NCI-H345 (cell line): ENCODE measurements around the gene MPV17L2.
"Not testable (repeated sequence)": the region's sequence is repeated elsewhere in the genome, so short reads cannot be mapped to it uniquely, and the experiment has no call there.

ENCODE experiments used
- DNase-seq: peaks from one replicate; lab custom pipeline; 2025; lab: John Stamatoyannopoulos, UW

MPV17L2 gene

DNA sequence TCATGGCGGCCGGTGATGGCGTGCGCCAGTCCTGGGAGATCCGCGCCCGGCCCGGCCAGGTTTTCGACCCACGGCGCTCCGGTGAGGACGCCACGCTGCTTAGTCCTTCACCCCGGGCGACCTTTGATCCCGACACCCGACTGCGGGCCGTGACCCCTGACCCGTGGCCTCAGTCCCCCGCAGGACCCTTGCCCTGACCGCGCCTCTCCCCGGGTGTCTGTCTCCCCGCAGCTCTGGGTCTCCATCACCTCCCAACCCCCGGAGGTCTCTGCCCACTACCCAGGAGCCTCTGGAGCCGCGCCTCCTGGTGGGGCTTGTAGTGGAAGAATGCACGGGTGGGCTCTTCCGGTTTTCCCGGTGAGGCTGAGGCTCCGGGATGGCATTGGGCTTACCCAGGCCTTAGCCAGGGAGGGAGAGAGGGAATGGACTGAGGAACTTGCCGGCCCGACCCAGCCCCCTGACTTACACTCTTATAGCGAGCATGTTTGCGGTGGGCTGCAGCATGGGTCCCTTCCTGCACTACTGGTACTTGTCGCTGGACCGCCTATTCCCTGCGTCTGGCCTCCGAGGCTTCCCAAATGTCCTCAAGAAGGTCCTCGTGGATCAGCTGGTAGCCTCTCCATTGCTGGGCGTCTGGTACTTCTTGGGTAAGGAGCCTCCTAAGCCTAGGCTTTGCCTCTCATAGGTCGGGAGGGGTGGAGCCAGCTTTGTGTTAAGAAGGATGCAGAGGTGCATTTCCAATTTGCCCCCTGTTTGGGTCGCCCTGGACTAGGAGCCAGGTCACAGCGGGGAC is 566 bp downstream of the MPV17L2 start:
- no peak for DNase-seq

DNA sequence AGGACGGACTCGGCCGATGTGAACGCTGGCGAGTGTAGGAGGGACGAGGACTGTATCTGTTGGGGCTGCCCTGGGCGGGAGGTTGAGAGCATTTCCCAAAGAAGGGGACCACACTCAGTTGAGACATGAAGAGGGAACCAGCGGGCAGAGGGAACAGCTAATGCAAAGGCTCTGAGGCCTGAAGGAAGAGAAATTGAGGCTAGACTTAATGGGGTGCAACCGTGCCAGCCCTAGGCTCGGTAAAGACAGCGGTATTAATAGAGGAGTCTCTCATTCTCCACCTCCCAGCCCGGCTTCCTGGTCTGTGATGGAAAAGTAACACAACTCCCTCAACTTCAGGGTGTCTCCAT is 1.1 kb downstream of the MPV17L2 start:
- DNase-seq, result no peak

DNA sequence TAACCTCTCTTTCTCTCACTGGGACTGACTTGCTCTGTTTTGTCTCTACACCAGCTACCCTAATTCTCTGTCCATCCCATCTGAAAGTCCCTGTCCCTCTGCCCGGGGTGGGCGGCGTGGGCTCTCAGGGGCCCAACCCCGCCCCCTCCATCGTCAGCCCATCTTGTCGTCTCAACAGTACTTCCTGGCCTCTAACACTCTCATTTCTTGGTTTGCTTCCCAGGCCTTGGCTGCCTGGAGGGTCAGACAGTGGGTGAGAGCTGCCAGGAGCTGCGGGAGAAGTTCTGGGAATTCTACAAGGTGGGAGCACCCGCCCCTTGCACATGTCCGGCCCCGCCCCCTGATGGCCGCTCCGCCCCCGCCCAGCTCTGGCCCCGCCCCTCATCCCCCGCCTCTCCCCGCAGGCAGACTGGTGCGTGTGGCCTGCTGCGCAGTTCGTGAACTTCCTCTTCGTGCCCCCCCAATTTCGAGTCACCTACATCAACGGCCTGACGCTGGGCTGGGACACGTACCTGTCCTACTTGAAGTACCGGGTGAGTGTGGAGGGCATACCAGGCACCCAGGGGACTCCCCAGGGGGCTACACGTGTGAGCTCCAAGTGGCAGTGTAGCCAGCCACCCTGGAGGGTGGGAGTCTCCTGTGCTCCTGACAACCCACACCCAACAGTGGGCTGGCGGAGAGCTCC is 1.7 kb downstream of the MPV17L2 start:
- no peak for DNase-seq

DNA sequence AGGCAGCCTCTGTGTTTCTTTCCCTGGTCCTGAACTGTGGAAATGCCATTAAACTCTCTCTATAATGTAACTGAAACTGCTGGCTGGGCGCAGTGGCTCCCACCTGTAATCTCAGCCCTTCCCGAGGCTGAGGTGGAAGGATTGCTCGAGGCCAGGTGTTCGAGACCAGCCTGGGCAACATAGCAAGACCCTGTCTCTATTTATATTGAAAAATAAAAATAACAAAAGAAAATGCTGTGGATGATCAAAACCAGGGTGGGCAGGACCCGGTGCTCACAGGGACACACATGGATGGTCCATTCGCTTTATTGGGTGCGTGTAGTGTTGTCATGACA is 3.5 kb downstream of the MPV17L2 start:
- no peak for DNase-seq

DNA sequence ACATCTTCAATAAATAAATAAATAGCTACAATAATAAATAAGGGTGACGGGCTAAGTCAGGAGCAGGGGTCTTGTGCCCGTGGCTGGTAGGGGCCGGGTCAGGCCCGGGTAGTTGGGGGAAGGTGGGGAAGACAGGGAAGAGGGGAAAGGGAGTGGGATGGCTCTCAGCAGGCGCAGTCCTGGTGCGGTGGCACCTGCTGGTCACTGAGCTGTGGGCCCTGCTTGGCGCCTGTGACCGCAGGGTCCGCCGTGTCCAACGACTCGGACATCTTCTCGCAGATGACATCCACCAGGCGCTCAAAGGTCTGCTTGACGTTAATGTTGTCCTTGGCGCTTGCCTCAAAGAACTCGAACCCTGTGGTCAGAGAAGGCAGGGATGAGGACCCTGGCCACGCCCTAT is 4.3 kb downstream of the MPV17L2 start:
- DNase-seq, result no peak

DNA sequence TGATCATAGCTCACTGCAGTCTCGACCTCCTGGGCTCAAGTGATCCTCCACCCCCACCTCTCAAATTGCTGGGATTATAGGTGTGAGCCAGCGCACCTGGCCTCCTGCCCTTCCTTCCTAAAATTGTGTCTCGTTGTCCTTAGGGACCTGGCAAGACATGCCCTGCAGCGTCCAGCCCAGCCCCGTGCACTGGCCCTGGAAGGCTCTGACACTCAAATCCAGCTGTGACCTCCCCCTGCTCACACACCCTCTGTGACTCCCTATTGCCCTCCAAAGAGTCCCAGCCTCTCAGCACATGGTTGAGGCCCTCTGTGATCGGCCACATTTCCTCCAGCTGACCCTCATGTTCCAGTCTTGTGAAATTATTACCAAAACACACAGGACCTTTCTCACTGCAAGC is 4.9 kb downstream of the MPV17L2 start:
- DNase-seq, result no peak

DNA sequence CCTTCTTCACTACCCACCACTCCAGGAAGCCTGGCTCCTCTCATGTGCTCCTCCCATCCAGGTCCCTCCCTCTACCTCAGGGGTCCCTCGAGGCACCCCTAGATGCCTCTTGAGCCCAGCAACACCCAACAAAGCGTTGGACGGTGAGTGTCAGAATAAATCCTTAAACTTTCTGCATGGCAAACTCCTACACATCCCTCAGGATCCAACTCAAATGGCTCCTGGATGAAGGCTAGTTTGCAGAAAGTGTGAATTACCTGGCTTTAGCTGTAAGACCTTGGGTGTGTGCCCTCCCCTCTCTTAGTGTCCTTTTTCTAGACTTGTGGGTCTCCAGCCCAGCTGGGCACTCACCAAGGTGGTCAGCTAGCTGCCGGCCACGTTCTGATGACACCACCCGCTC is 5.4 kb downstream of the MPV17L2 start:
- DNase-seq, result no peak

DNA sequence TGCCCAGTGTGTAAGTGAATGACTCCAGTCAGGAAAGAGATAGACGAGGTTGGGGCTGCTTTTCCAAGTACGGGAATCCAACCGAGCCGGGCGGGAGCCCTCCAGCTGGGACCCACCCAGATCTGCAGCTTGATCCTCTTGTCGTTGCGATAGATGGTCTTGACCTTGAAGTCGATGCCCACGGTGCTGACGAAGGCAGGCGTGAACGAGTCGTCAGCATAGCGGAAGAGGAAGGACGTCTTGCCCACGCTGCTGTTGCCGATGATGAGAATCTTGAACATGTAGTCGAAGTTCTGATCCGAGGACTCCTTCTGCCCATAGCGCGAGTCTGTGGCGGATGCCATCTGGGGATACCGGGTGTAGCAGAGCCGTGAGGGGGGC is 9.4 kb downstream of the MPV17L2 start:
- DNase-seq, result no peak

DNA sequence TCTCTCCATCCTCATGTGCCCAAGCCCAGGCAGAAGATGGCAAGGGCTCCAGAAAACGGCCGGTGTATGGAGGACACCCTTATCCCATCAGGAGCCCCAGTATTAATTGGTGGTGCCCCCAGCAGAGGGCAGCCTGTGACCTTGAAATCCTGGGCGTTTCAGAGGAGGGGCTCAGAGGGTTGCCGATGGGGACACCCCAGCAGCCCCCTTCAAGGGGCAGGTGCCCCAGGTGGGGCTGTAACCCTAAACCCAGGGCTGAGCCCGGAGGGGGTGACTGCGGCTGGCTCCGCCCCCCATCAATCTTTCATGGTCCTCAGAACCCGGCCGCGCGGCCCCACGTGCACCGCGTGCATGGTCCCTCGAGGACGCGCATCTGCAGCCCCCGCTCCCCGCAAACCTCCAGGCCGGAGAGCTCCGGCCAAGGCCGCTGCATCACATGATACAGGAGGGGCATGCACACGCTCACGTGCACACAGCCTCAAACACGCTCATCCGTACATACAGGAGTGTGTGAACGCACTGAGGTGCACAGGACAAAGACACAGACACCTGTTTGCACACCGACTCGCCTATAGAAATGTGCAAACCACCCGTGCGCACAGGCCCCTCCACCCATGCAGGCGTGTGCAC is 9.9 kb downstream of the MPV17L2 start:
- DNase-seq, result no peak

DNA sequence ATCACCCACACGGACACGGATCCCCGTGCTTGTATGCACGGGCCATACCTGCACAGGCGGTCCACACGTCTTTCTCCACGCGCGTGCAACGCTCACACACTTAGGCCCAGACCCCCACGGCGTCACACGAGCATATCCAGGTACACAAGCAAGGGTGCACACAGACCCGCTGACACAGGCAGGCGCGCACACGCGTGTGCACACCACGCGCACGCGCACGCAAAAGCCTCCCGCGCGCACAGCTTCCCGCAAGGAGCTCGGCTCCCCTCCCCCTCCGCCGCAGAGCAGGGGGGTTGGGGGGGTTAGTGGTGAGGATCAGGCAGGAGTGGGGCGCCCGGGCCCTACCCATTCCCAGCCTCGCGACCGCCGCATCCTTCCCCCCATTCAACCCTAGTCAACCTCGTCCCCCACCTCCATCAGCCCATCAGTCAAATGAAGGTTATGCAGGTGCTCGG is 10.4 kb downstream of the MPV17L2 start:
- DNase-seq, result peak; percentile 42

DNA sequence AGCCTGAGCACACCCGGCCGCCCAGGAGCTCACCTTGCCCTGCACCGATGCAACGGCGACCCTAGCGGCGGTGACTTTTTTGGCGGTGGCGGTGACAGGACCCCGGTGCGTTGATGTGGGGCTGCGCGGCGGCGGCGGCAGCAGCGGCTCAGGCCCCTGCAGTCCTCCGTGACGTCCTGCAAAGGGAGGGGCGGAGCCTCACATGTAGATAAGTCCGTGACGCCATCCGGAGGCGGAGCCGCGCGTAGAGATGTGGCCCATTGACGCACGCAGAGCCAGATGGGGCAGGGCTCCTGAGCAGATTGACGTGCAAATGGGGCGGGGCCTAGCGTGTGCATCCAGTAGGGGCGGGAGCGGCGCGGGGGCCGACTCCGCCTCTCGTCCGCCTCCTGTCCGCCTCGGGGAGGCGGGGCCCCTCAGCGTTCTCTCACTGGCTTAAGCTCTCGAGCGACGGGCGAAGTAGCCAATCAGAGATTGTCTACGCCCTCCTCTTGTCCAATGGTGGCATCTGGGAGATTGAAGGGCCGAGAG is 10.9 kb downstream of the MPV17L2 start, which contains the start of gene RAB3A:
RAB3A (minus strand) TSS at position 180 of the 531 bp plus-strand sequence. CDS start 1,302 bp downstream, outside the sequence.
- DNase-seq, result peak; percentile 99

DNA sequence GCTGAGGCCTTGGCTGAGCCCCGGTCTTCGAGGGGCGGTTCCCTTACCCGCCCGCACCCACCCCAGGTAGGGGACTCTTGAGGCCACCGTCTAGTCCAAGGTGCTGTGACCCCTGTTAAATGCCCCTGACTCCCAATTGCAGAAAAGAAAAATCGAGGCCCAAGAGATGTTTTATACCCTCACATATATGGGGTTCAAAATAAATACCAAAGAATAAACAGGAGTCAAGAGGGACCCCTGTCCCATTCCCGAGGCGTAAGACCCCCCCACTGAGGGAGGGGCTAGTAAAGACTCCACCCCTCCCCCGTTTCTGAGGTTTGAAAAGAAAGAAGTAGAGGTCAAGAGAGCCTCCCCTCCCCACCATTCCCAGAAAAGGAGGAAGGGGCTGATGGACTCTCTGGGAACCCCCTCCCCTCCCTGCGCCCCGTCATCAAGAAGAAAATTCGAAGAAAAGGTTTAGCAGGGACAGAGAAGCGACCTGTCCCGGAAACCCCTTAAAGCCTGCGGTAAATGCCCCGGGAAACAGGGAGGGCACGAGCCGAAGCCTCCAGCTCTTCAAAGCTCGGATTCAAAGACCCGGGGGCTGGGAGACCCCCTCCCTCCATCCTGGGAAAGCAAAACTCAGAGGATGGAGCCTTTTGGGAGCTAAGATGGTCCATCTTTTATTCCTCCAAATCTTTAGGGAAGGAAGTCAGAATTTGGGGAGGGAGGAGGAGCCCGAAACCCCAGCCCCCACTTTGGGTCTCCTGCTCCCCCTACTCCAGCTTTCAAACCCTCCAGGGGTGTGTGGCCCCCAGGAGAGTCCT is 11.6 kb downstream of the MPV17L2 start:
- peak; percentile 85 for DNase-seq

DNA sequence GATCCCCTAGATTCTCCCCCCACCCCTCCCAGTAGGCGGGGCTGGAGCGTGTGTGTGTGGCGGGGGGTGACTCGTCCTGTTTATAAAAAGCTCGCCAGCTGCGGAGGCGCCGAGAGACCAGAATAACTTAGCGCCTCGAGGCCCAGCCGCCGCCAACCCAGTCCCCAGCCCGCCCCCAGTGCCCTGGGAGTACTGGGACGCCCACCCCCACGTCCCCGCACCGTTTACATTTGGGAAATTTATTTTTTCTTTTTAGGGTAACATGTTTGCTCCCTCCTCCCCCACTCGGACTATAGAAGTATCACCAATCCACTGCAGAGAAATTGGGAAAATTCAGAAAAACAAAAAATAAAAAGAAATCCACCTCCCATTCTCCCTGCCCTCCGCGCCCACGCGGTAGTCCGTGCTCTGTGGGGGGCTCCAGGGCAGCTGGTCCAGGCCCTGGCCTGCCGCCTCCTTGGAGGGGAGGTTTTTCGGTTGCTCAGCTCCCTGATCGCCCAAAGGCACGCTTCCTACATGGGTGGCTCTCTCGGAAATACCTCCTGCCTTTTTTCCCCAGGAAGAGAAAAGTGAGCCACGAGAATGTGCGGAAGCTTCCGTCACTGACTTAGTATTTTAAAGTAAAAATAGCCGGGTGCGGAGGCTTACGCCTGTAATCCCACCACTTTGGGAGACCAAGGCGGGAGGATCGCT is 12.3 kb downstream of the MPV17L2 start:
- peak; percentile 65 for DNase-seq

DNA sequence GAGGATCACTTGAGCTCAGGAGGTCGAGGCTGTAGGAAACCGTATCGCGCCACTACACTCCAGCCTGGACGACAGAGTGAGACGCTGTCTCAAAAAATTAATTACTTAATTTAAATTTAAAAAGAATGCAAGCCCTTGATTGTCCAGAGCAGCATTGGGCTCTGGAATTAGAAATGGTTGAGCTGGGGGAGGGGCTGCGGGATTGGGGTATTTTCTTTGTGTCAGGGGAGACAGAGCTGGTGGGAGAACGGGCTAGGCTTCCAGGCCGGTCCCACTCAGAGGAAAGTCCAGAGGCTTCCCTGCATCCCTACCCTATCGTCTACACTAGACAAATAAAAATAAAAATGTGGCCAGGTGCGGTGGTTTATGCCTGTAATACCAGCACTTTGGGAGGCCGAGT is 13.0 kb downstream of the MPV17L2 start:
- no peak for DNase-seq

DNA sequence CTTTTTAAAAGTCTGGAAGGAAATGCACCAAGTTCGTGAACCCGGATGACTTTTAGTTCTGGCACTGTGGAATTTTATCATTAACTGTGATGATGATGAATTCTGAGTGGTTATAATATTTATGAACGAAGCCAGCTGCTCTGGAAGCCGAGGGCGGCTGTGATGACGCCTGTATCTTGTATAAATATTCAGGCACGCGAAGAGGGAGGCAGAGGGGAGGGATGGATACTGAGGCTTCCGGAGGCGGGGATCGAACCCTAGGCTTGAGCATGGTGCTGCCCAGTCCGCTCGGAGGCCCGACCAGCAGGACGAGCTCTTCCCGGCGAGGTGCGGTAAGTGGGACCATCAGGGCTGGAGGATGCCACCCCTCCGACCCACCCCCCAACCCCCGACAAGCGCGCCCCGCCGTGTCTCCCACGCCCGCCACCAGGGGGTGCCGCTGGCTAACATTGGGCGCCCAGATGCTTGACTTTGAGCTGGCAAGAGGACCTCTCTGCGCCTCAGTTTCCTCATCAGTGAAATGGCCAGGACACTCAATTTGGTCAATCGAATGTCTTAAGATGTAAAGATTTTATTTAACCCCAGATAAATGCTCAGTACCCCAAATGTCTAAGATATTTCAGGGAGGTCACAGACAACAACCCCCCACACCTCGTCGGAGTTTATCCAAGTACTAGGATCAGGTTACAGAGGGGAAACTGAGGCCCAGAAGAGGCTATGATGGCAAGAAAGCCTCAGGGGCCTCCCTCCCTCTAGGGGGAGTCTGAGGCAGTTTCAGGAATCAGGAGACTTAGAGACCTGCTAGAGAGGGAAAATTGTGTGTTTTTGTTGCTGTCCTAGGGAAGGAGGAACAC is 15.3 kb downstream of the MPV17L2 start:
- no peak for DNase-seq

DNA sequence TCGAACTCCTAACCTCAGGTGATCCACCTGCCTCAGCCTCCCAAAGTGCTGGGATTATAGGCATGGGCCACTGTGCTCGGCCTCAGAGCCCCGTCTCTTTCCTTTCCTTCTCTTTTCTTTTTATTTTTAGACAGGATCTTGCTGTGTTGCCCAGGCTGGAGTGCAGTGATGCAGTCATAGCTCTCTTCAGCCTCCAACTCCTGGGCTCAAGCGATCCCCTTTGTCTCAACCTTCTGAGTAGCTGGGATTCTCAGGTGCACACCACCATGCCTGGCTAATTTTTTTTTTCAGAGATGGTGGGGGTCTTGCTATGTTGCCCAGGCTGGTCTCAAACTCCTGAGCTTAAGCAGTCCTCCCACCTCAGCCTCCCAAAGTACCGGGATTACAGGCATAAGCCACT is 16.9 kb downstream of the MPV17L2 start:
- DNase-seq, result not testable (repeated sequence)

DNA sequence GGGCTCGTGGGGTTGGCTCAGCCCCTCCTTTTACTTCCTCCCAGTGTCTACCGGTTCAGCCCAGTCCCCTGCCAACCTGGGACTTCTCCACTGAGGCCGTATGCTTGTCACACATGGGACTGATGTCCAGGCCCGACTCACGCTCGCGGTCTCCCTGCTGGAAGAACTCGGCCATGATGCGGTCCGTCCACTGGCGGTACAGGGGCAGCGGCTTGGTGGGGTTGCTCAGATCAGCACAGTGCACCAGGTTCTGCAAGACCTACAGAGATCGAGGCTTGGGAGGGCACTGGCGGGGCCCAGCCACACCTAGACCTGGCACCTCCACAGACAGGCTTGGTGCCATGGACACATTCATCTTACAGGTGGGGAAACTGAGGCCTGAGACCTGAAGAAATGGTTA is 18.7 kb downstream of the MPV17L2 start:
- no peak for DNase-seq

DNA sequence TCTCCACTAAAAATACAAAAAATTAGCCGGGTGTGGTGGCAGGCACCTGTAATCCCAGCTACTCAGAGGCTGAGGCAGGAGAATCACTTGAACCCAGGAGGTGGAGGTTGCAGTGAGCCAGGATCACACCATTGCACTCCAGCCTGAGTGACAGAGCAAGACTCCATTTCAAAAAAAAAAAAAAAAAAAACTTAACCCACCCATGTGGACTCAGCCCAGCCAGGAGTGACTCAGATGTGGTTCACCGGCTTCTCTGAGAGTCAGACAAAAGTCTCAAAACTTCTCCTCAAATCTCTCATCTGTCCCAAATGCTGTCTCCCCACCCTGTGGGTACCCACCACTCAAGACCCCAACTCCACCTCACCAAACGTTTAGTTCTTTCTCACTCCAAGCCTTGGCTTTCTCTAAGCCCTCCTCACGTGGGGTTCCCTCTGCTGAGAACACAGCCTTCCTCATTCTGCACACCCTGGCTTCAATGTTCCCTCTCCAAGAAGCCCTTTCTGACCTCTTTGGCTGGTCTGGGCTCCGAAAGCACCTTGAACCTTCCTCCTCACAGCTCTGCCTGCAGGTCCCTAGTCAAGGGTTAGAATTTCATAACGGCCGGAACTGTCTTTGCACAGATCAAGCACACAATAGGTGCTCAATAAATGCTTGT is 21.9 kb downstream of the MPV17L2 start:
- no peak for DNase-seq

DNA sequence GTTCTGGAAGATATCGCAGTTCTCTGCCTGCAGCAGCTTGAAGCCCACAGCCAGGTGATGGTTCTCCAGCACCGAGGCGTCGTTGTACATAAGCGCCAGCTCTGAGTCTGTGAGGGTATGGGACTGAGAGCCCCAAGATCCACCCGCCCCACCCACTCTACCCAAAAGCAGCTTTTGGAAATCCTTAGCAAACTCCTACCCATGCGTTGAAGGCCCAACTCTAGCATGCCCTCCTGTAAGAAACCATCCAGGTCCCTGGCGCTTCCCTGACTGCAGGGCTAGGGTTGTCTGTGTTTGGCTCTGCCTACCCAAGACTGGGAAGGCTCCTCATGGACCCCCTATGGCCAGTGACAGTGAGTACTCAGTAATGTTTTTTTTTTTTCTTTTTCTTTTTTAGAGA is 23.8 kb downstream of the MPV17L2 start:
- no peak for DNase-seq

DNA sequence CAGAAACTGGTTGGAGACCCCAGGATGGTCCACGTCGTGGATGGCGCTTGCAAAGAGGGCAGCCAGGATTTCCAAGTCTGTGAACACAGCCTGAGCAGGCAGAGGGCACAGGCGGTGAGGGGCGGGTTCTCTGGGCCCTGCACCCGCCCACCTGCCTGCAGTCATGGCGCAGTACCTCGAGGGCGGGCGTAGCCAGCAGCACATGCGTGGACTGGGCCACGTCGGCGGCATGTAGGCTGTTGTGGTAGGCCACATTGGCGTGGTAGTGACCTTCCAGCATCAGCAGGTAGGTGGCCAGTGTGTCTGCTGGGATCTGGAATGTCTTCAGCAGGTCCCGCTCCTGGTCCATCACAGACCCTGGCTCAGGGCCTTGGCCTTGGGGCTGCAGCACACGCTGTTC is 25.1 kb downstream of the MPV17L2 start:
- DNase-seq, result no peak
